HG03342 (cell line): ENCODE measurements around the gene GIT2.
"Not testable (repeated sequence)": the region's sequence is repeated elsewhere in the genome, so short reads cannot be mapped to it uniquely, and the experiment has no call there.

Source experiments
- ATAC-seq: cut with Tn5 transposase; IDR thresholded peaks from one replicate; pipeline ENCODE4 v1.9.1; 2021; ENCODE audit warnings: mild to moderate bottlenecking, moderate library complexity; ENCODE audit not compliant: unreplicated experiment

GIT2 gene

DNA sequence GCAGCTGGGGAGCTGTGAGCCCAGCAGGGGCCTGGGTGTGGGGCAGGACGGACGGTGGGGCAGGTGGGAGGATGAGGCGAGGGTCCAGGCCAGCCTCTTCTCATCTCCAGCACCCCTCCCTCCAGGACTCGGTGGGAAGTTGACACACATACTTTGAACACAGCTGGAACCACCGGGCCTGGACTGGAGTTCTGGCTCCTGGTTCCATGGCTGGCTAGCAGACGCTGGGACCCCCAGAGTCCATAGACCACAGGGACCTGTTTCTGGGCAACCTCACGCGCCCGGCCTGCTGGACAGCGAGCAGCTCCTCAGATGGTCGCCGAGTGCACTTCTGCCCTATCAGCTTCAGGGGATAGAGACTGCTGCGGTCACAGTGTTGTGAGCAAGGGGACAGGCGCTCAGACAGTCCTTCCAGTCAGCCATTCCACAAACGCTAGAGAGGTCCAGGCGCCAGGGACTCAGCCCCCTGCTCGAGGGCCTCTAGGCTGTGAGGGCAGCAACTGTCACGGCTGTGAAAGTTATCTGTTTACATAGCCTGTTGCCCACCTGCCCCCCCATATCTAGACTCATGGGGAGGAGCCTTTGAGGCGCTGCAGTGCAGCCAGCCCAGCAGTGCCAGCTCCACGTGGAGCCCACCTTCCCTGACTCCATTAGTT is 70.9 kb downstream of the GIT2 start:
- ATAC-seq = no peak

DNA sequence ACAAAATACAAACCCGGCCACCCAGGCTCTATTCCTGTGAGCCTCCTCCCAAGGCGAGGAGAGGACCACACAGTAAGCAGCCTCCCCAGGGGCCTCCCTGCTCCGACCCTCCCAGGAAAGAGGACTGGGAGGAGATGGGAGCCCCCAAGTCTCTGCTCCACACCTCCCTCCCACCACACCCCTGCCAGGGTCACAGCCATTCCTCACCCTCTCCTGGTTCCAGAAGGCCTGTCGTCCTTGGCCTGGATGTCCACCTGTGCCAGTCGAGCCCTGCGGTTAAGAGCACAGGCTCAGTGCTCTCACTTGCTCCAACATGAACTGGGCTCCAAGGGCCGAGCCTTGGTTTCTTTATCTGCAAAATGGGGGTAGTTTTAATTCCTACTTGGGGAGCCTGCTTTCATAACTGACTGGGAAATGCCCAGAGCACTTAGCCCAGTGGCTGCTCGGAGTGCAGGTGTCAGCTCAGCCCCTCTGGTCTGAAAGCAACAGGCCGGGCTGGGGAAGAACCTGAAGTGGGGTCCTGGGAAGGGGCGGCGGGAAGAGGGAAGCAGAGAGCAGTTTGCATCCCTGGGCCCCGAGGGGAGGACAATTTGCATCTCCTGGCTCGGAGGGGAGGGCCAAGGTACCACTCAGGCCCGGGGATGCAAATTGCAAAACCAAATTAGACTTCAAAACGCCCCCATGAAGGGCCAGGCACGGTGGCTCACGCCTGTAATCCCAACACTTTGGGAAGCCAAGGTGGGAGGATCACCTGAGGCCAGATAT is 72.5 kb downstream of the GIT2 start:
- ATAC-seq = no peak

DNA sequence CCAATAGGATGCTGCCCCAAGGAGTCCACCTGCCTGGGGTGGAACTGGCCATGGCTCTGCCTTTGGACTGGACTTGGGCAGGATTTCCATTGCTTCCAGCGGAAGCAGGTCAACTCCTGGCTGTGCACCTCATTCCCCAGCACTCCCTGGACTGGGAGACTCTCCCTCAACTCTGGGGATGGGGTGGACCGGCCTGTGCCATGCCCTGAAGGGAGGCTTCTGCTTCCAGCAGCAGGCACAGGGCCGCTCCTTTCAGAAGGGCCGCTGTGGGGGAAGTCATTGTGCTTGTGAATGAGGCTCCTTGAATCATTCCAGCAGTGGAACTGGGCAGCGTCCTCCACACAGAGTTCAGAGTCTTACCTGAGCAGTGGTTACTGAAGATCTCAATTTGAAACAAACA is 73.1 kb downstream of the GIT2 start:
- no peak for ATAC-seq

DNA sequence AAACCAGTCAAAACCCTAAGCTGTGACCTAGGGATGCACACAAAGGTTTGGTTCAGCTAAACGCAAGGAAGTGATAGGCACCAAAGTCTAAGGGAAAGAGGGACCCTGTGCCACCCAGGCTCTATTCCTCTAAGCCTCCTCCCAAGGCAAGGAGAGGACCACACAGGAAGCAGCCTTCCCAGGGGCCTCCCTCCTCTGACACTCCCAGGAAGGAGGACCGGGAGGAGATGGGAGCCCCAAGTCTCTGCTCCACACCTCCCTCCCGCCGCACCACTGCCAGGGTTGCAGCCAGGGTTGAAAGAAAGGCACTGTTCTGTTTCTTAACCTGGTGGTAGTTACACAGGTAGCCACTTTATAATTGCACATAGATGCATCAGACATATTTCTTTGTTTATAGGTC is 74.2 kb downstream of the GIT2 start:
- ATAC-seq = no peak

DNA sequence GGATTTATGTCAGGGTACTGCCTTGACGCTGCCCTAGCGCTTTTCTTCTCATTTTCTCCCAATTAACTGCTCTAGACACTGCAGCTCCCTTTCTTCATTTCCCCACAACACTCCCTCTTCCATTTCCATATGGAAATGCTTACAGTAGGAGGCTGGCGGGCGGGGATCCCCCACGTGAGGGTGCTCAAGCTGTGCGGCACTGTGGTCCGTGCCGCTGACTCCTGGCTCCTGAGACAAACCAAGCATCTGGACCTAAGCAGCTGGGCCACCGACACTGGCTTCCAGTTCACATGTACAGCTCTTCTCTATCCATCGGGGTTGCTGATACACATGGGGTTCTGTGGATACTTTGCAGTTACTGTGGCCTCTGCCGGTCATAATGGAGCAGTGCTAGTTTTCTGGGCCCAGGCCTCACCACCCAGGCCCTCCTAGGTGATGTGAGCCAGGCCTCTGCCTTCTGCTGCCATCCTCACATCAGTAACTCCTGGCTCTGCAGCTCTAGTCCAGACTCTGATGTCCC is 75.8 kb downstream of the GIT2 start:
- ATAC-seq = no peak

- no peak for ATAC-seq
Observed at GRCh38 chr12:109919456-109919855, 76.7 kb downstream of the GIT2 start.

DNA sequence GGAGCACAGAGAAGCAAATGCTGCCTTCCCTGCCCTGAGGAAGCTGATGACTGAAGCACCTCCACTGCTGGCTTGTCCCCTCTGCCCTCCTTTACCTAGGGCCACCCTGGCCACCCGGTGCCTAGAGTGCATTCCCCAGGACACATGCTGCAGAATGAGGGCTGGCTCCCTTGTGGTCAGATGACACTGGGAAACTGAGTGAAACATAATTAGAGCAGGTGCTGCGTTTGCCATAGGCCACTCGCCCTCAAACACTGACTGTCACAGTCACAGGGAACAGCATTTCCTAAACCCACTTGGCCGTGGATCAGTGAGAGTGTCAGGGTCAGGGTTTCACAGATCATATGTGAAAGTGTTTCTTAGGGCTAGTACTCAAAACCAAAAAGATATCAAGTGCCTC is 80.1 kb downstream of the GIT2 start:
- ATAC-seq = no peak

- no peak for ATAC-seq
Observed at GRCh38 chr12:109915171-109916040, 80.8 kb downstream of the GIT2 start.

- no peak for ATAC-seq
Observed at GRCh38 chr12:109914461-109914860, 81.7 kb downstream of the GIT2 start.

DNA sequence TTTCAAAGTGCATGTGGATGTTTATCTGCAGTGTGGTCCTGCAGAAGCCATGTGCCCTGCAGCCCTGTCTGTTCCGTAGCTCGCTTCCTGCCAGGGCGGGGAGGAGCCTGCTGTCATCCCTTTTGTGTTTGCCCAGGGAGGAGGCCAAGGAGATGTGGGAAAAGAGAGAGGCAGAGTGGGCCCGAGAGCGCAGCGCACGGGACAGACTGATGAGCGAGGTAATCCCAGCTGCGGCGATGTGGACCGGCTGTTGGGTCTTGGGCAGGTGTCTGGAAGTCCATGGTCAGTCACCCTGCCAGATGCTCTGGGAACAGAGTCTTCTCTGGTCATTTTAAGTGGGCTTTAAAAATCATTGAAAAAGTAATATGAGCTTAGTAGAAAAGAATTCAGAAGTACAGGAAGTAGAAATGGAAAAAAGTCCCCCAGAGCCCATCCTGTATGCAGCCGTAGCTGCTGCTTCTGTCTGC is 83.3 kb downstream of the GIT2 start:
- no peak for ATAC-seq

DNA sequence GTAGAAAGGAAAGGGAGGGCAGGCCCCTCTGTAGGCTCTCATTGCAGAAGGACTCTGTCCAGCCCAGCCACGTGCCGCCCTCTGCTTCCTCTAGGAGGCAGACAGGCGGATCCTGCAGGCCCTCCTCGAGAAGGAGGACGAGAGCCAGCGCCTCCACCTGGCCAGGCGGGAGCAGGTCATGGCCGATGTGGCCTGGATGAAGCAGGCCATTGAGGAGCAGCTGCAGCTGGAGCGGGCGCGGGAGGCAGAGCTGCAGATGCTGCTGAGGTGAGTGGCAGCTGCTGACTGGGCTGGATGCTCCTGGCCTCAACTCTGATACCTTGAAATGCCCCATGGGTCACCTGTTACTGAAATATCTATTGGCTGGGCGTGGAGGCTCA is 85.2 kb downstream of the GIT2 start:
- no peak for ATAC-seq

DNA sequence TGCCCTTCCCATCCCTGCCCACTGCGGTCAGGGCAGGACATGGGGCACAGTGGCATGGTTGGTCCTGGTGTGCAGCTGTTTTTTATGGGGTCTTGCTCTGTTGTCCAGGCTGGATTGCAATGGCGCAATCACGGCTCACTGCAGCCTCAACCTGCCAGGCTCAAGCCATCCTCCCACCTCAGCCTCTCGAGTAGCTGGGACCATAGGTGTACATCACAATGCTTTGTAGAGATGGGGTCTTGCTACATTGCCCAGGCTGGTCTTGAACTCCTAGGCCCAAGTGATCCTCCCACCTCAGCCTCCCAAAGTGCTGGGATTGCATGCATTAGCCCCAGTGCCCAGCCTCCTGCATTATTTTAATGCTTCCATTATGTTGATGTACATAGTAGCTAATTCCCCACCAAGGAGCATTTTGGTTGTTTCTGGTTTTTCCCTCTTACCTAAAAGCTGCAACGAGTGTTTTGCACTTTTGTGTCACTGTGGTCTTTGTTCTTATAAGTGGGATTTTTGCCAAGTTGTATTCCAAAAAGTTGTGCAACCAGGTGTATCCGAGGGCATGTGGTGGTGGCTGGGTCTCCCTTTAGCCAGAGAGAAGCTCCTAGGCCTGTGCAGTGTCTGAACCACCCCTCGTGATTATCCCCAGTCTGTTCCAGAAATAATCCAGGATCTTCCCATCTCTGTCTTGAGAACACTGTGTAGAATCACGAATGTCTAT is 85.8 kb downstream of the GIT2 start:
- ATAC-seq = no peak

DNA sequence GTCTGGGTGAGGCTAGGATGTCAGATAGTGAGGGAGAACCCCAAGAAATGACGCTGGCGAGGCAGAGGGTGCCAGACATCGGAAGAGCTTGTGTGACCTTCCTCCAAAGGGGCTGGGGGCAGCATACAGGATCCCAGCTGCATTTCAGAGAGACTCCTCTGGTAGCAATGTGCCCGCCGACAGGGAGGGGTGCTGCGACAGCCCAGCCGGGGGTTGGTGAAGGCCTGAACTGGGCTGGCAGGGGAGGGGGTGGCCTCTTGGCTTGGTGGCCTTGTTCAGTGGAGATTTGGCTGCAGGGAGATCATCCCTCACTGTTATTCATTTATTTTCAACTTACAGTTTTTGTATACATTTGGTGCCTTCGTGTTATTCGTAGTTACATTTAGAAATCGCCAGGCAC is 90.9 kb downstream of the GIT2 start:
- no peak for ATAC-seq

- no peak for ATAC-seq
Observed at GRCh38 chr12:109902891-109903418, 93.2 kb downstream of the GIT2 start.

- peak; percentile 28 for ATAC-seq
Observed at GRCh38 chr12:109900752-109901580, 95.2 kb downstream of the GIT2 start.

- ATAC-seq = peak; percentile 62
Observed at GRCh38 chr12:109899783-109900751, 96.1 kb downstream of the GIT2 start, which contains the start of gene TCHP. Gene TCHP (plus strand): TSS chr12:109900274. CDS start chr12:109903027, 2,753 bp downstream.

GRCh38 chr12:109899345-109899744 is 96.8 kb downstream of the GIT2 start:
- not testable (repeated sequence) for ATAC-seq

DNA sequence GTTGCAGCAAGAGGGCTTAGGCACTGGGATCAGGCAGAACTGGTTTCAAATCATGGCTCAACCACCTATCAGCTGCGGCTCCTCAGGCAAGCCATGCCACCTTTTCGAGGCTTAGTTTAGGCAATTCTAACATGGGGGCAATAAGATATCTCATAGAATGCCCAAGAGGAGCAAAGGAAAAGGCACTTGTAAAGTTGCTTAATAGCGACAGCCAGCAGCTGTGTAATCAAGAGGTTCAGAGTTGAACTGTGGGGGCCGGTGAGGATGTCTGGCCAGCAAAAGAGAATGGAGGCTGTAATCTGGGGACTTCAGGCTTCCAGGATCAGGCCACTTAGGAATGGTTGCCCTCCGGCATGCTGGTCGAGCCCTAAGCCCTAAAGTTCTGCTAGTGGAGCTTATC is 99.1 kb downstream of the GIT2 start:
- no peak for ATAC-seq
